HL-60/S4 treated with phorbol 12-myristate 13-acetate at 8.2 ng/mL for 4 days and 3 days (cell line): ENCODE measurements around the gene AGPAT1.
"Not testable (repeated sequence)": the region's sequence is repeated elsewhere in the genome, so short reads cannot be mapped to it uniquely, and the experiment has no call there.

Source experiments
- in situ Hi-C: fragments of 300-500 bp; cut with MboI; formaldehyde crosslinking; loops from 2 replicates; pipeline ENCODE4 v1.15.0; 2022; ENCODE audit warnings: low sequenced_read_pairs

AGPAT1 gene

GRCh38 chr6:32151181-32151862 lies 24.6 kb downstream of the AGPAT1 start:
- in situ Hi-C loops, result no loop called here

DNA sequence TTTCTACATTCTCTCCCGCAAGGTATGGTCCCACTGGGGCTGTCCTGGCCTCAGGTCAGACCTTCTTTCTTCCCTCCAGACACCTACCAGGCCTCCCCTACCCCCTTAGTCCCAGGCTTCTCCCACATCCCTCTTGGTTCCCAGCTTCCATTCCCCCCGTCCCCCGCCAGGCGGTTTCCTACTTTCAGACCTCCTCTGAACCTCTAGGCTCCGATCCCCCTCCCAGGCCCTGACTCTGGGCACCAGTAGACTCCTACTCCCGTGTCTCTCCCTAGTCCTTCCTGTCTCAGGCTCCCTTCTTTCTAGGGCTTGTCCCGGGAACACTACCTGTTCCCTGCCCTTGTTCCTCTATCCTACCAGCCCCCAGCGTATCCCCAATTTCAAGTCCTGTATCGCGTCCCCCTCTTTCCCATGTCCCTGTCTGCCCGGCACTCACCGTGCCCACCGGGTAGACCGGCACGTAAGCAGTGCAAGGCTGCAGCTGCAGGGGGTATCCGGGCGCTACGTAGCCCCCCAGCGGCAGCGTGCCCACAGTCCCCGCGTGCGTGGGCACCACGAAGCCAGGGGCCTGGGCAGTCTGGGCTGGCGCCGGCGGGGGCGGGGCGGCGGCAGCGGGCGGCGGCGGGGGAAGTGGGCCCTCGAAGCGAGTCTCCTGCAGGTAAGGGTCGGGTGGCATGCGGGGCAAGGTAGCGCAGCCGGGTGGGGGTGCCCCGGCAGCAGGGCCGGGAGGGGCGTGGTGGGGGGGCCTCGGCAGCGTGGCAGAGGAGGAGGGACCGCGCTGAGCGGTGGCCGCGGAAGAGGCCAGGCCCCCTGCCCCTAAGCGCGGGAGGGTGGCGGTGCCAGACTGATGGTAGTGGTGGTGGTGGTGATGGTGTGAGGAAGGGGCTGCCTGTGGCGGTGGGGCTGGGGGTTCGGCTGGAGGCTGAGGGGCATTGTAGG lies 25.7 kb downstream of the AGPAT1 start:
- in situ Hi-C loops, result no loop called here

- in situ Hi-C loops, result no loop called here
These were observed 26.7 kb downstream of the AGPAT1 start for GRCh38 chr6:32149092-32149755.

- in situ Hi-C loops, result no loop called here
These were observed 27.4 kb downstream of the AGPAT1 start for GRCh38 chr6:32148289-32149091.

- in situ Hi-C loops, result no loop called here
These were observed 28.3 kb downstream of the AGPAT1 start for GRCh38 chr6:32147401-32148132.

- in situ Hi-C loops, result no loop called here
These were observed 29.2 kb downstream of the AGPAT1 start for GRCh38 chr6:32146687-32147086.

- in situ Hi-C loops, result no loop called here
These were observed 29.6 kb downstream of the AGPAT1 start for GRCh38 chr6:32146287-32146686.

DNA sequence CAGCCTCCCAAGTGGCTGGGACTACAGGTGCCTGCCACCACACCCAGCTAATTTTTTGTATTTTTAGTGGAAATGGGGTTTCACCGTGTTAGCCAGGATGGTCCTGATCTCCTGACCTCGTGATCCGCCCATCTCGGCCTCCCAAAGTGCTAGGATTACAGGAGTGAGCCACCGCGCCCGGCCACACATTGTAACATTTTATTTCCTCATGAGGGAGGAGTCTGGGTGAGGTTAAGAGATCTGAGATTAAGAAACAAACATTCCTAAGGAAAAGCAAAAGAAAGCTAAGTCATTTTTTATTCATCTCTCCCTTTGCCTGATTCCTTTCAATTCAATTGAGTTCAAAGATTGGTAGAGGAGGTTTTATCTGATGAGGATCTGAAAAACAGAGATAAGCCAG lies 31.6 kb downstream of the AGPAT1 start:
- in situ Hi-C loops, result not testable (repeated sequence)

DNA sequence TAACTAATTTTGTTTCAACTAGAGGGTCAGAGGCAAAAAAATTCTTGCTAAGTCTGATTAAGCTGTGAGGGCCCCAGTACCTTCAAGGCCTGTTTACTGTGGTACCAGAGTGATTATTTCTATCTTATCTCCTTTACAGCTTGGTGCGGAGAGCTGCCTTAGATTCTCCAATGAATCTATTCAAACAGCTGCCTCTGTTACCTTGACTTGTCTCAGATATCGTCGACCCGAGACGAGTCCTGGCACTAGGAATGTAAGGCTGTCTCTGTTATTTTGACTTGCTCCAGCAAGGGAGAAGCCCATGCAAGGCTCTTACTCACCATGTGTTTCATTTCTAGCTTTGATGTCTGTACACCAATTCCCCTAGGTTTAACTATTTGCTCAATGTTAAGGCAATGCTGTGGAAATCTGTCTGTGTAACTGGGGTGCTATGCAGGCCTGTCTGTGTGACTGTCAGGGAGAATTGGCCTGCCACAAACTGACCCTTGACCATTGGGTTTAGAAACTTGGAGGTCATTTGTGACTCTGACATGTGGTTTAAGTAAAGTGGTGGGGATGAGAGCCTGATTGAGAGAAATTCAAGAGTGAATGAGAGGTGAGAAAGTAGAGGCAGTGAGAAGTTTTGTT lies 35.4 kb downstream of the AGPAT1 start:
- in situ Hi-C loops, result no loop called here

- in situ Hi-C loops, result no loop called here
These were observed 36.3 kb downstream of the AGPAT1 start for GRCh38 chr6:32139590-32139989.

GRCh38 chr6:32137454-32137853 lies 38.4 kb downstream of the AGPAT1 start:
- in situ Hi-C loops, result no loop called here

GRCh38 chr6:32133786-32134185 lies 42.1 kb downstream of the AGPAT1 start:
- in situ Hi-C loops, result no loop called here

- in situ Hi-C loops, result no loop called here
These were observed 43.8 kb downstream of the AGPAT1 start for GRCh38 chr6:32132110-32132509.

DNA sequence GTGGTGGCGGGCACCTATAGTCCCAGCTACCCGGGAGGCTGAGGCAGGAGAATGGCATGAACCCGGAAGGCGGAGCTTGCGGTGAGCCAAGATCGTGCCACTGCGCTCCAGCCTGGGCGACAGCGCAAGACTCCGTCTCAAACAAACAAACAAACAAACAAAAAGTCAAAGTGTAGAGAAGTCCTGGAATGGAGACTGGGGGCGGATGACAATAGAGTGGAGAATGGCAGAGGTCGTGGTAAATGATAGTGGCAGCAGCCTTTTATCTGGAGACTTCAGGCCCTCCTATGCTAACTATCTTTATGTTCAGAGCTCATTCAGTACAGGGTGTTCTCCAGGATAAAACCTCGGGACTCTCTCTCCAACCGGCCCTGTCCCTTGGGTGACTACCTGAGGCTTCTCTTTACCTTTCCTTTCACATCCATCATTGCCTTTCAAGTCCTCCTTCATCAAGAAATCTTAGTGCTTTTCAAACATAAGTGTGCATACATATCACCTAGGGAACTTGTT lies 44.4 kb downstream of the AGPAT1 start:
- in situ Hi-C loops, result no loop called here

GRCh38 chr6:32129297-32130088 lies 46.4 kb downstream of the AGPAT1 start:
- in situ Hi-C loops, result no loop called here

- in situ Hi-C loops, result no loop called here
These were observed 47.1 kb downstream of the AGPAT1 start for GRCh38 chr6:32128751-32129296.

- in situ Hi-C loops, result no loop called here
These were observed 47.9 kb downstream of the AGPAT1 start, which contains the start of gene ATF6B for GRCh38 chr6:32127717-32128592. Gene ATF6B (minus strand): TSS chr6:32128246. CDS start chr6:32128207, 39 bp downstream.
